GM18517 (cell line): Measurements from ENCODE around the gene ELMOD2.

Experiments
- ATAC-seq: cut with Tn5 transposase; IDR thresholded peaks from one replicate; pipeline ENCODE4 v1.9.1; 2021; ENCODE audit warnings: mild to moderate bottlenecking, moderate library complexity; ENCODE audit not compliant: unreplicated experiment

ELMOD2 gene

GRCh38 chr4:140579278-140579677, 55.3 kb downstream of the ELMOD2 start:
- no peak for ATAC-seq

- no peak for ATAC-seq
These were observed 57.1 kb downstream of the ELMOD2 start for GRCh38 chr4:140581078-140581477.

GRCh38 chr4:140584439-140584838, 60.5 kb downstream of the ELMOD2 start:
- no peak for ATAC-seq

DNA sequence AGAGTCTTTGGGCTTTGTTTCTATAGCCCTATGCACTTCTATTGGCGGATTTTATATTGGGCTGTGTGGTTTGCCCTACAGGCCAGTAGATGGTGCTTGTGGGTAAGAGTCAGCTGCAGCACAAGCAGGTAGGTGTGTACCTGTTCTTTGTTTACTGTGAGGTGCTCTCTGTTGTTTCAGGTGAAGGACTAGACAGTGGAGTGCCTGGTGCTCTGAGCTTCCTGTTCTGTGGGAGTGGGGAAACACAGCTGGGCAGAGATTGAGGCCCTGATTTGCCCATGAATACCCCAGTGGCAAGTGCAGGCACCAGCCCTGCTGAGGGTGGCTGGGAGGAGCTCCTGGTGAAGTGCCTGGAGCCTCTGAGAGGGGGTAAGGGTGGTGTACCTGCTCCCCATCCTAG, 71.1 kb downstream of the ELMOD2 start:
- ATAC-seq: no peak

- ATAC-seq: no peak
These were observed 76.4 kb downstream of the ELMOD2 start for GRCh38 chr4:140600408-140600807.

GRCh38 chr4:140602714-140603113, 78.7 kb downstream of the ELMOD2 start:
- ATAC-seq: no peak

DNA sequence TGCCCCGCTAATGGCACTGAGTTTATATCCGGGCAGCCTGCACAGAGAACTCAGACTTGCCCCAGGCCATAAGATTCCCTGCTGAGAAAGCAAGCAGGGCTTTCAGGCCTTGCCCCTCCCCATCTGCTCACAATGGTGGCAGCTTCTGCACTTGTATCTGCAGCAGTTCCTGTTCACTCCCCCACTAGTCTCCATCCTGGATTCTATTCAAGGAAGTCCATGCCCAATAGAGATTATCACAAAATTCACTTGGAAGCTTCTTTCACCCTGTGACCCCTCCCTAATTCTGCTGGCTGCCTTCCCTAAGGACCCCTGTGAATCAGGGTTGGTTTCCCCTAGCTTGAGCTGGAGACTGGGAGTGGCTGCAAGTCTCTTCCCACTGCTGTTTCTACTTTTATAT, 79.3 kb downstream of the ELMOD2 start:
- no peak for ATAC-seq
